ENCODE measurements around the gene OR10H2.
"Not testable (repeated sequence)": the region's sequence is repeated elsewhere in the genome, so short reads cannot be mapped to it uniquely, and the experiment has no call there.

The OR10H2 gene, protein sequence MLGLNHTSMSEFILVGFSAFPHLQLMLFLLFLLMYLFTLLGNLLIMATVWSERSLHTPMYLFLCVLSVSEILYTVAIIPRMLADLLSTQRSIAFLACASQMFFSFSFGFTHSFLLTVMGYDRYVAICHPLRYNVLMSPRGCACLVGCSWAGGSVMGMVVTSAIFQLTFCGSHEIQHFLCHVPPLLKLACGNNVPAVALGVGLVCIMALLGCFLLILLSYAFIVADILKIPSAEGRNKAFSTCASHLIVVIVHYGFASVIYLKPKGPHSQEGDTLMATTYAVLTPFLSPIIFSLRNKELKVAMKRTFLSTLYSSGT

DNA sequence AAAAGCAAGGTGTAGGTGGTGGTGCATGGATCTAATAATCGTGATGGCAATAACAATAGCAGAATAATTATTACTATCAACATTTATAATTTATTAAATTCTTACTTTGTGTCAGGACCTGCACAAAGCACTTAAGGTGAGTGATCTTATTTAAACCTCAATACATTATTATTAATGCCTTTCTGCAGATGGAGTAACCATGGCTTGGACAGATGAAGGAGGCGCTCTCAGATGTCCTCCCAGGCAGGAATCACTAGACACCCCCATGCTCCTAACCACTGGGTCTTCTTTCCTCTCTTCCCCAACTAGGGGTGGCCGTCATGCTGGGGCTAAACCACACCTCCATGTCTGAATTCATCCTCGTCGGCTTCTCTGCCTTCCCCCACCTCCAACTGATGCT lies at the start of gene OR10H2:
OR10H2 (plus strand) TSS at position 301 of the 400 bp plus-strand sequence; CDS start at position 321, 20 bp downstream.
- DNase-seq (ENCODE audit: low spot score), result no peak

DNA sequence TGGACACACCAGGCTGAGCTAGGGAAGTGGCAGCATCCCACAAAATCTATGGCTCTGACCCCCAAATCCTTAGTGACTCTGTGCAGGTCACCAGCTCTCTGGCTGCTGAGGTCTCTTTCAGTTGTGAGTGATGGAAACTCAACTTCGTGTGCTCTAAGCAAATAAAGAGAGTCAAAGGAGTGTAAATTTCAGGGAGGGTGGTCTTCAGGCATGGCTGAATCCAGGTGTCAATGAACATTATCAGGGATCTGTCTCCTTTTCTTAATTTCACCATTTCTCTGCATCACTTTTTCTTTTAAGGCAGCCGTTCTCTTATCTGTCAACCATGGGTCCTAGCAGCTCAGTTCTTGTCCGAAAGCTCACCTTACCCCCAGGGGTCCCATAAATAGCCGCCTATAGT lies 48.7 kb upstream of the OR10H2 start:
- DNase-seq (ENCODE audit: low spot score), result no peak

DNA sequence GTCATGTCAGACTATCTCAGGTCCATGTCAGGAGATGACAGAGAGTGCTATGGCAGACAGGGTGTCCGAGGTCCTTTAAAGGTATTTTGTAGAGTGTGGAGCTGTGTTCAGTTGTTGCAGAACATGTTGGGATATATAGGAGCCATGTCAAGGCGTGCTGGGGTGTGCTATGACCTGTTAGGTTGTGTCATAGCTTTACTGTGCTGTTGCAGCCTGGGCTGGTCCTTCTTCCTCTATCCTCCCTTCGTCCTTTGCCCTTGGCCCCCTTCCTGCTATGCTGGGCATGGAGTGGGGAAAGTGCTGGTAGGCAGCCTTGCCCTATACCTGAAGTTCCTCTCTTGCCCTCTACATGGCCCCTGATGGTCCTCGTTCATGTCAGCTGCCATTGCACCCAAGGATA lies 48.0 kb upstream of the OR10H2 start:
- not testable (repeated sequence) for DNase-seq (ENCODE audit: low spot score)

DNA sequence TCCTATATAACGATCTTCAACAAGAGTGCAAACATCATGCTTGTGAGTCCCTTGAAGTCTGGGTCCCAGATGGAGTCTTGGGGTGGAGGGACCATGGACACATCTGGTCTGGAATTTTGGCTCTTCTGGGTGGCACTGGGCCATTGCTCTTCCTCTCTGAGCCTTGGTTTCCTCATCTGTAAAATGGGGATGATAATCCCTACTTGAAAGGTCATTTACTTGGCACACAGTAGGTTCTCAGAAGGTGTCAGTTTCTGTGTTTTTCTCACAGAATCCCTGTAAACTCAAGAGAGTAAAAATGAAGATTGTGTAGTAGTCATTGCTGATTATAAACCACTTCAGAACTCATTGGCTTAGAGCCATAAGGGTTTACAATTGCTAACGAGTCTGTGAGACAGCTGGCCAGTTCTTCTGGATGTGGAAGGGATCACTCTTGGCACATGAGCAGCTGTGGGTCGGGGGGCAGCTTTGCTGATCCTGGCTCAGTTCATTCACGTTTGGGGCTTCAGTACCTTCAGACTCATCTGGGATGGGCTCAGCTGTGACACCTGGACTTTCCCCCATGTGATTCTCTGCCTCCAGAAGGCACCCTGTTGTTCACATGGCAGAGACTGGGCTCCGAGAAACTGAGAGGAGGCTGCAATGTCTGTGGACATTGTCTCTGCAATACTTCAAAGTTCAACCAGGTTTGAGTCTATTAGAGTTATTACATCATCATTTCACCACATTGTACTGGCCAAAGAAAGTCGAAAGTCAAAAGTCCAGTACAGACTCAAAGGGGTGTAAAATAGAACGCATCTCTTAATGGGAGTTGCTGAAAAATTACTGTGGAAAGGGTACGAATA lies 47.1 kb upstream of the OR10H2 start:
- DNase-seq (ENCODE audit: low spot score), result no peak

DNA sequence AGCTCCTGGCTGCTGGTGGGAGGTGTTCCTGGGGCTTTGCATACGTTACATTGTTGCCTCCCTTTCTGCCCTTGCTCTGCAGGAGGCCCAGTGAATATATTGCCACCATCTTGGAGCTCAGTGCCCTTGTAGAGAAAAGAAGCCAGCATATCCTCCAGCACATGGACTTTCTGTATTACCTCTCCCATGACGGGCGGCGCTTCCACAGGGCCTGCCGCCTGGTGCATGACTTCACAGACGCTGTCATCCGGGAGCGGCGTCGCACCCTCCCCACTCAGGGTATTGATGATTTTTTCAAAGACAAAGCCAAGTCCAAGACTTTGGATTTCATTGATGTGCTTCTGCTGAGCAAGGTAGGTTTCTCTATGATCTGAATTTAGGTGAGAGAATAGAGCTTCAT lies 44.4 kb upstream of the OR10H2 start:
- no peak for DNase-seq (ENCODE audit: low spot score)

DNA sequence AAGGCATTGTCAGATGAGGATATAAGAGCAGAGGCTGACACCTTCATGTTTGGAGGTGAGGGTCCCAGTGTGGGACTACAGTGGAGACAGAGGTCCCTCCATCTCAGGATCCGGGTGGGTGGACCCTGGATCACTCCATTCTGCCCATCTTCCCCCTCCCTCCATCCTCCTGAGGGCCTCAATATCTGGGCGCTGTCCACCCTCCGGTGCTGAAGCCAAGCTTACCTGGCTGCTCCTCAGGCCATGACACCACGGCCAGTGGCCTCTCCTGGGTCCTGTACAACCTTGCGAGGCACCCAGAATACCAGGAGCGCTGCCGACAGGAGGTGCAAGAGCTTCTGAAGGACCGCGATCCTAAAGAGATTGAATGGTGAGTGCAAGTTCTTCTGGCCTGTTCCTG lies 43.0 kb upstream of the OR10H2 start:
- DNase-seq (ENCODE audit: low spot score), result no peak

DNA sequence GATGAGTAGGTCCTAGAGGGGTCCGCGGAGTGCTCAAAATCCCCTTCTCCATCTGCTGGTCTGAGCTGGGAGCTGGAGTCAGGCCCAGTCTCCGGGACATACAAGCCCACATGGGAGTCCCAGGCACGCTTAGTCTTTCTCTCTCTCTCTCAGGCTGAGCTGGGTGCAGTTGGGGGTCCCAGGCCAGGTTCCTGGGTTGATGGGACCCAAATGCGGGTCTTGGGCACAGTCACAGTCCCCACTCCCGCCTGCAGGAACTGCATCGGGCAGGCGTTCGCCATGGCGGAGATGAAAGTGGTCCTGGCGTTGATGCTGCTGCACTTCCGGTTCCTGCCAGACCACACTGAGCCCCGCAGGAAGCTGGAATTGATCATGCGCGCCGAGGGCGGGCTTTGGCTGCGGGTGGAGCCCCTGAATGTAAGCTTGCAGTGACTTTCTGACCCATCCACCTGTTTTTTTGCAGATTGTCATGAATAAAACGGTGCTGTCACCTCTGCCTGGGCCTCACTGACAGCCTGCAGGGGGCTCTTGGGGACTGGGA lies 31.1 kb upstream of the OR10H2 start:
- DNase-seq (ENCODE audit: low spot score), result no peak

DNA sequence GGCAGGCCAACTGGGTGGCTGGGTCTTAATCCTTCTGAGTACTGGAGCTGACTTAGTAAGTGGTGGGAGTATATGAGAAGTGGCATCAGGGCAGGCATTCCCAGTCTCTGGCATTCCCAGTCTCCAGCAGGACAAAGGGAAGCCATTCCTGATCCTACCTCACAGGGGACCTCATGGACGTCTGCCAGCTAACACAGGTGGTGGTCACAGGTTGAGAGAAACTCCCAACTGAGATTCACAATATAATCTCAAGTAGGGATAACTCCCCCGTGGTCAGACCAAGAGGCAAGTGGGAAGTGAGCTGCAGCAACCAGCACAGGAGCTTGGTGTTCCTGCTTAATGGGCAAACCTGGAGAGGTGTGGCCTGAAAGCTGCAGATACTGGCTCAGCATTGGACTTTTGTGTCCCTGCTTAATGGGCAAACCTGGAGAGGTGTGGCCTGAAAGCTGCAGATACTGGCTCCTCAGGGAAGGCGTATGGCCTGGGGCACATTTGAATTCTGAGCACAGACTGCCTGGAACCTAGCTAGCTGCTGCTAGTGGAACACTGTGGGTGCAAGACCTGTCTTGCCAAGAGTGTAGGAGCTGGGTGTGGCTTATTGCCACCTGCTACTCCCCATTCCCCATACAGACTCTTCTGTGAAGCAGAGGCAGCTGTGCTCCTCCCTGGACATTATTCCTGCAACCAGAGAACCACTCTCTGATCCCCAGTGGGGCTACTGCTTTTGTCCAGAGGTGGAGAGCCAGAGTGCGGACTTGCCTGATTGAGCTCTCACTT lies 25.9 kb upstream of the OR10H2 start:
- no peak for DNase-seq (ENCODE audit: low spot score)

DNA sequence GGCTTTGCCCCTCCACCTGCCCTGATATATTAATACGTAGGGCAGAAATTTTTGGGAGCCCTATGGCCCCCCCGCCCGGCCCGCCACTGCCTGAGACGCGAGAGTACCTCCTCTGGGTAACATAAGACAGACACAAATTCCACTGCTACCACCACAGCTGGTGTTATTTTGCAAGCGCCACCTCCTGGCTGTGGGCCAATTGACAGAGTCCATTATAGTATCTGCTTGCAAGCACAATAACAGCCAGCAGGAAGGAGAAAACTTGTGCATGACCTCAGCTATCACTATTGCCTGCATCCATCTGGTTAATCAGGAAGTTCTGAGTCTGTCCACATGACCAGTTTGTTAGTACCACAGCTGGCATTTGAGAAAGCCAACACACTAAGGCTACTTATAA lies 25.3 kb upstream of the OR10H2 start:
- DNase-seq (ENCODE audit: low spot score), result no peak

DNA sequence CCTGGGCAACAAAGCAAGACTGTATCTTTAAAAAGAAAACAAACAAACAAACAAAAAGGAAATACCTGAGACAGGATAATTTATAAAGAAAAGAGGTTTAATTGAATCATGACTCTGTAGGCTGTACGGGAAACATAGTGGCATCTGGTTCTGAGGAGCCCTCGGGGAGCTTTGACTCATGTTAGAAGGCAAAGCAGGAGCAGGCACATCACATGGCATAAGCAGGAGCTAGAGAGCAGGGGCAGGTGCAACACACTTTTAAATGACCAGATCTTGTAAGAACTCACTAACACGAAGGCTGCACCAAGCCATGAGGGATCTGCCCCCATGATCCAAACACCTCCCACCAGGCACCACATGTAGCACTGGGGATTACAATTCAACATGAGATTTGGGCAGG lies 13.2 kb upstream of the OR10H2 start:
- DNase-seq (ENCODE audit: low spot score), result no peak

DNA sequence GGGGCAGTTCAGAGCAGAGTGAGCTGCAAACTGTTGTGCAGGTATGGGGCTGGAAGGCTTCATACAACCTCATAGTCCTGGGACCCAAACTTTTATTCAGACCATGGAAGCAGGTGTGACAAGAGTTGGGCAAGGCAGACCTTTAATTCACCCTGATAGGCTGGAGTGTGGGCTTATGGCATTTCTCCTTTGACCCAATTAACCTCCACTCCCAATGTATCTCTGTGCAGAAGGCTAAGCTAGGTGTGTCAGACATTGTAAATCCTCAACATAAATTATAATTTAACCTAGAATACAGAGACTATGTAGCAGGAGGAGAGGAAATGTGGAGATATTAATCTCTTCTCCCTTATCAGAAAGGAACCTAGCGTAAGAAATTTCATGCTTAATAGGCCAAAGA lies 12.2 kb upstream of the OR10H2 start:
- no peak for DNase-seq (ENCODE audit: low spot score)

DNA sequence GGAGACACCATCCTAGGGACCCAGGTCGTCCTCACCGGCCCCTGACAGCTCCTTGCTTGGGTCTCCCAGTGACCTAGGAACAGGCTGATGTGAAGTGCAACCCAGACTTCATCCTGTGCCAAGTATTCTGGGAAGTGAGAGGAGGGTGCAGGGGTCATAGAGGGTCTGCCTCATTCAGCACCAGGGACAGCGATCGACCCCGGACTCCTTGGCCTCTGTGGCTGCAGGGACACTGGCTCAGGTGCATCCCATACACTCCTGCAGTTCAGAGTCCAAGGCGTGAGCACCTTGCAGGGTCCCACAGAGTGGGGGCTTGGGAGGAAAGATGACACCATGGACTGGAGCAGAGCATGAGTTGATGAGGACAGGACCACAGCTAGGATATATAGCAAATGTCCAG lies 10.0 kb upstream of the OR10H2 start:
- DNase-seq (ENCODE audit: low spot score), result no peak

DNA sequence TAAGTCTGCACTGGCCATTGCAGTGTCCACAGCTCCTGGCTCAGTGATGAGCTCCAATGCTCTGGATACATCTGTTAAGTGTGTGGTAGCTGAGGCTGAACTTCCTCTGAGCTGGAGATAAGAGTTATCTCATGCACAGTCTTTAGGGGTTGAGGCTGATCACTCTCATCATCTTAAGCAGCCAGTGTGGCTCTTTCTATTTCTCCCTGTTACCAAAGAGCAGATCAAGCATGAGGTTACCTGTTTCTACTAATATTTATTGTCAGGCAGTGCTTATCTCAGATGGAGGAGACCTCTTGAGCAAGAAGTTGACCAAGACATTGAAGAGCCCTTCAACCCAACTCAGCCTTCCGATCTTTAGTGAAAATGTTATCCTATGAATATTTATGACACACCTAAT lies 6.6 kb upstream of the OR10H2 start:
- no peak for DNase-seq (ENCODE audit: low spot score)

DNA sequence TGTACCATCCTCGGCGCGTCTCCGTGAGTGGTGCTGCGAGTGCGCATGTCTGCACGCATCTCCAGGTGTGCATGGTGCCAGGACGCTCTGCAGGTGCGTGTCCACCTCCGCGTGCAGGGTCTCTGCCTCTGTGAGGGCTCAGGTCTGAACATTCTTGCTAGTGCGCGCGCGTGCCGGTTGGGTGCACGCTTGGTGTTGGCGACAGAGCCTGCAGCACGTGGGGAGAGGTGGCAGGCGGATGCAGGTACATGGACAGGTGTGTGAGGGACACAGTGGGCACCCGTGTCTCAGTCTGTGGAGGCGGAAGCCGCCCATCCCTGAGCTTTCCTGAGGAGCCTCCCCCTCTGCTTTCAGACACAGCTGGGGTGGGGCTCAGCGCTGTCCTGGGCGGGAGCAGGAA lies 4.9 kb upstream of the OR10H2 start:
- no peak for DNase-seq (ENCODE audit: low spot score)

DNA sequence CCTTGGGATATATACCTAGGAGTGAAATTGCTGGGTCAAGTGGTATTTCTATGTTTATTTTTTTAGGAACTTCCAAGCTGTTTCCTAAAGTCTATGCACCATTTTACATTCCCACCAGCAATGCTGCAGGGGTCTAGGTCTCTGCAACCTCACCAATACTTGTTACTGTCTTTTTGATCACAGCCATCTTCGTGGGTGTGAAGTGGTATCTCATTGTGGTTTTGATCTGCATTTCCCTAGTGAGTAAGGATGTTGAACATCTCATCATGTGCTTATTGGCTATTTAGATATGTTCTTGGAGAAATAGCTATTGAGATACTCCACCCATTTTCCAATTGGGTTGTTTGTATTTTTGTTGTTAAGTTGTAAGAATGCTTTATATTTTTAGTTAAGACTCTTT lies 2.7 kb downstream of the OR10H2 start:
- no peak for DNase-seq (ENCODE audit: low spot score)

DNA sequence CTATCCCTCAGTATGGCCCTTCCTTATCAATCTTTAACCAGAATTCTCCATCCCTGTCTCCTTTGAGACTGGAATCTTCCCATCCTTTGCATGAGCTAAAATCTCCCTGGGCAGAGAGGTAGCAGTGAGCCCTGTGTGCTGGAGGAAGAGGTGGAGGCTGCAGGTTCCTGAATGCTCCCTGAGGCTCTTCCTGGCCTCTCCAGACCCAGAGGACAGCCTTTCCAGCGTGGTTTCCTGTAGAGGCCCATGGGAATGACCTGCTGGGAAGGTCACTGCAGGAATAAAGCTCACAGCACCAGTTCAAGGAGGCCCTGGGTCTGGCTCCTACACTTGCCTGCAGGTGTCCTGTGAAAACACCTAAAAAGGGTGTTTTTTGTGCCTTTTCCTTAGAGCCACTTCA lies 4.6 kb downstream of the OR10H2 start:
- DNase-seq (ENCODE audit: low spot score), result no peak

DNA sequence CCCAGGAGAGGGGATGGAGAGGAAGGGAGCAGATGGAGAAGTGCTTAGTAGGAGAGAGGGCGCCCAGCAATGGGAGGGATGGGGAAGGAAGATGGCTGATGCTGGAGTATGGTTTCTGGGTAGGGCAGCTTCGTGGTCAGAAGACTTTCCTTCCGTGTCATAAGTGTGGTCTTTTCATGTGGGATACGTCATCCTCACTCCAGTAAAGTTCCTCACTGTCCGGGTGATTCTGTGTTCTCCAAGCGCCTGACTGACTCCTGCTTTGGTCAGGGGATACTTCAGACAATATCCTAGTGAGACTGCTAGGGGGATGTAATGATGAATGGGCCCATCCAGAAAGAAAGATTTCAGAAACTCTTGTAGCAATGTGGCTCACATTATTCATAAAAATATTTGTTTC lies 6.1 kb downstream of the OR10H2 start:
- DNase-seq (ENCODE audit: low spot score), result no peak

DNA sequence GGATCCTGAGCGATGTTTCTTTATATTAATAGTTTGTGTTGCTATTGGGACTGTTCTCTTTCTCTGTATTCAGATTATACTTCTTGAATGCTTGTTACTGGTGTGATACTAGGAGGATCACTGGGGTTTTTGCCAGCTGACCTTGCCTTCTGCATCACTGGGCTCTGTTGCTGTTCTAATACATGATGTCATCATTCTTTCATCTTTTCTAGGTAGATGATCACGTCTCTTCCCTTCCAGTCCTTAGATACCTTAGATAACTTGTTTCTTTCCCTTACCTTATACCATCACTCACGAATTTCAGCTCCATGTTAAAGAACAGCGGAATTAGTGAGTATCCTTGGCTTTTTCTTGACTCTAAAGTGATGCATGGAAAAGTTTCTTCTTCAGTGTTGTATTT lies 9.9 kb downstream of the OR10H2 start, which contains the start of gene OR10H3:
OR10H3 (plus strand) TSS at position 264 of the 400 bp plus-strand sequence. CDS start 3,408 bp downstream, outside the sequence.
- no peak for DNase-seq (ENCODE audit: low spot score)

DNA sequence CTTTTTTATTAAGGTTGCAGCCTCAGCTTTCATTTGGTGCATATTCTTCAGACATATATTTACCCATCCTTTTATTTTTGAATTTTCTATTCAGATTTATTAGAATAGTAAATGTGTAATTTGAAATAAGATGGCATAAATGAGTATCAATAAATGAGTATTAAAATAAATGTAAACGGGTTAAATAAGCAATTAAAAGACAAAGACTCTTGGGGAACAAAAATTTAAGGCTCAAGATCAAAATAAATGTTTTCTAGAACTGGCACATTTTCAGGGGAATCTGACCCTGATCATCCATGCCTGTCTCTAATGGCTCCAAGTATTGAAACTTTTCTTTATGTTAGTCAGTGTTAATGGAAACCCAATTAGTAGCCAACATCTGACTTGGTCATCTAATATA lies 13.0 kb downstream of the OR10H2 start:
- DNase-seq (ENCODE audit: low spot score), result no peak

DNA sequence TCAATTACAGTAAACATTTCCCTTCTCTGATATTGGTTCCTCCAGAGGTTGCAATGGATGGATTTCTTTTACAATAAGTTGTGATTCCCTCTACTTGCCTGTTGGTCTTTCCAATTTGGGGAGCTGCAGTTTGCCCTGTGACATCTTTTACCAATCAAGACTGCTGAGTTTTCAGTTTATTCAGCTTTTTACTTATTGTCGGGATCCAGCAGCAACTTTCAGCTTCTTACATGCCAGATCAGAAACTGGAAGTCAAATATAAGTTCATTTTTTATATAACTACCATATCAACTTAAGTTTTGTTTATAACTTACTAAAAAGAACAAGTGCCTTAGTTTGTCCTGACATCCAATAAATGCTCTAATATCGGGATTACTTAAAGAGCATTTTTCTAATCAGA lies 20.4 kb downstream of the OR10H2 start:
- DNase-seq (ENCODE audit: low spot score), result no peak

DNA sequence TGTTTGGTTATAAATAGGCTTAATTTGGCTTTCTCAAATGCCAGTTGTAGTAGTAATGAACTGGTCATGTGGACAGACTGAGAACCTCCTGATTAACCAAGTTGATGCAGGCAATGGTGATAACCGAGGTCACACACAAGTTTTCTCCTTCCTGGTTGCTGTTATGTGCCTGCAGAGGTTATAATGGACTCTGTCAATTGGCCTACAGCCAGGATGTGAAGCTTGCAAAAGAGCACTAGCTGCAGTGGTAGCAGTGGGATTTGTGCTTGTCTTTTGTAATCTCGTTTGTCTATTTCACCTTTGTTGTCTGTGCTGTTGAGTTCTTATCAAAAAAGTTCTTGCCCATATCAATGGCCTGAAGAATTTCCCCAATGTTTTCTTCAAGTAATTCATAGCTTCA lies 30.6 kb downstream of the OR10H2 start:
- DNase-seq (ENCODE audit: low spot score), result no peak

DNA sequence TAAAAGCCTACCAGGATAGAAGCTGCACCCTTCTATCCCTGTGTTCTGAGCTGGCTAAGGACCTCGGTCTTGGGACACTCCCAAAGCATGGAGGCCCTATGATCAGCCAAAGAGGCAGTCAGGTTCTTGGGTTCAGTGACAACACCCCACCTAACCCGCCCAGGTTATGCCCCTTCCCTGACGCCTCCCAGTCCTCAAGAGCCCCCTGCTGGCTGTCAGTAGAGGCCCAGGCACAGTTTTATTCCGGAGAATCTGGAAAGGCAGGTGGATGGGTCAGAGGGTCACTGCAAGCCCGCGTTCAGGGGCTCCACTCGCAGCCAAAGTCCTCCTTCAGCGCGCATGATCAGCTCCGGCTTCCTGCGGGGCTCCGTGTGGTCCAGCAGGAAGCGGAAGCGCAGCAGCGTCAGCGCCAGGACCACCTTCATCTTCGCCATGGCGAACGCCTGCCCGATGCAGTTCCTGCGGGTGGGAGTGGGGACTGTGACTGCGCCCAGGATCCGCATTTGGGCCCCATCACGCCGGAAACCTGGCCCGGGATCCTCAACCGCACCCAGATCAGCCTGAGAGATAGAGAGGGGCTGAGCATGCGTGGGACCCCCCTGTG lies 32.2 kb downstream of the OR10H2 start:
- DNase-seq (ENCODE audit: low spot score), result peak; percentile 5

All from germinal center (tissue), 1 donor.